Activated T-cell treated with anti-CD3 and anti-CD28 coated beads, Interleukin-2, amount 50 U/mL, for 48 hours (primary cell): ENCODE results near the gene SMKR1.
"Not testable (repeated sequence)": the region's sequence is repeated elsewhere in the genome, so short reads cannot be mapped to it uniquely, and the experiment has no call there.

Experiments used
- DNase-seq, 2 experiments: peaks; one replicate each; pipeline ENCODE4 v3.0.0-alpha.2; 2020

The SMKR1 gene

GRCh38 chr7:129501760-129502707 lies at the start of gene SMKR1:
Gene SMKR1, plus strand, starts transcription at chr7:129502531. Its CDS starts 294 bp downstream, at chr7:129502825.
- peak; percentile 87 to 90 for DNase-seq

DNA sequence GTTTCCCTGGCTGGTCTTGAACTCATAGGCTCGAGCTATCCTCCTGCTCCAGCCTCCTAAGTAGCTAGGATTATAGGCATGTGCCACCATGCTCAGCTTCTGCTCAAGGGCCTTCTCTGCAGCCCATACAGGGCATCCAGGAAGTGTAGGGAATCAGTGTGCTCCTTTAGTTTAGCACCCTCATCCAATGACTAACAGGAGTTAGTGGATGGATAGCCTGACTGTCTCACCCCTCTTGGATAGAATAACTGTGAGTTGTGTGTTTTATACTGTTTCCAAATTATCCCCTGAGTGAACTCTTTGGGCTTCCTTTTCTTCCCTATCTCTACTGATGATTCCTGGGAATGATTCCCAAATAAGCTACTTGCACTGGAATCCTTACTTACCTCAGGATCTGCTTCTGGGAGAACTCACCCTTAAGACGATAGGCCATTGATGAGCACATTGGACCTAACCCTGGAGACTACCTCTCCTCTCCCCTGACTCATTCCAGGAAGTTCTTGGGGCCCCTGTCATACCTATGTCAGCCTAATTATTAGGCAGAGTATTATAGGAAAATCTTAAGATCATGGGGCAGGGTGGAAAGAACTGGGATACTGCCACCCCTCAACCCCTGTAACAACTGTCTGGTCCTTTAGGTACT lies 49.6 kb upstream of the SMKR1 start:
- DNase-seq, result no peak

DNA sequence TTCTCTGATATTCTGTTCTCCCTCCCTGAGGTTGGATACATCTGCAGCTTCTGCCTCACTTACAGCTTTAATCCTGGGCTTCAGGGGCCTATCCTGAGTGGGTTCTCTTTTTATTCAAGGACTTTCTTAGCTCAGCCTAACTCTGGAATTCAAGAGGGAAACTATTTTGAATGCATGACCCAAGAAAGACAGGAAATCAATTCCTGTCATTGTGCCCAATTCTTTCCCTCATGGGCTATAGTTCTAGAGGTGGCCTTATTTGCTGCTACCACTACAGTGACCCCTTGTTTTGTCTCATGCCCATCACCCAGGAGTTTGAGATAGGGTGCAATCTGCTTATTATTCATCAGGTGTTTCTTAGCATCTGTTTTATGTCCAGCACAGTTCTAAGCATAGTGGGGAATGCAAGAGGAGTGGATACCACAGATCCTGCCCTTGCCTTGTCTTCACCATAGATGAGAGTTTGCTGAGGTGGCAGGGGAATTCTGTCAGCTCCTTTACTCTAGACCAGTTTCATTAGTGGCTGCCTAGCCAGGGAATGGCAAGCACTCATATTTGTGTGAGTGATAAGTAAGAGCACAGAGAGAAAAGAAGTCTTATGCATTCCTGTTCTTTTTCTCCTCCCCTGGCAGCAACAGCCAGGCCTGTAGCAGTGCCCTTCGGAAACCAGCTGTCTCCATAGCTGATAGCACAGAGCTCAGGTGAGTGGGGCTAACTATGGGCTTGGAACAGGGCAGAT lies 48.7 kb upstream of the SMKR1 start:
- no peak for DNase-seq

DNA sequence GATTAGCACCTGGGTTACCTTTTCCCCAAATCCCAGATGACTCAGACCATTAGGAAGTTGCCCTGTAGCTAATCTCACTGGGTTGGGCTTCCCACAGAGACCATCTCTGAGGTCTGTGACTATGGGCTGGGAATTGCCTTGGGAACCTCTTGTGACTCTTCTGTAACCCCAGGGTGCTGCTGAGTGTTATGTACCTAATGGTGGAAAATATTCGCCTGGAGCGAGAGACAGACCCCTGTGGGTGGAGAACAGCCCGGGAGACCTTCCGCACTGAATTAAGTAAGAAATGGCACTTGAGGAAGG lies 48.1 kb upstream of the SMKR1 start:
- DNase-seq, result no peak

DNA sequence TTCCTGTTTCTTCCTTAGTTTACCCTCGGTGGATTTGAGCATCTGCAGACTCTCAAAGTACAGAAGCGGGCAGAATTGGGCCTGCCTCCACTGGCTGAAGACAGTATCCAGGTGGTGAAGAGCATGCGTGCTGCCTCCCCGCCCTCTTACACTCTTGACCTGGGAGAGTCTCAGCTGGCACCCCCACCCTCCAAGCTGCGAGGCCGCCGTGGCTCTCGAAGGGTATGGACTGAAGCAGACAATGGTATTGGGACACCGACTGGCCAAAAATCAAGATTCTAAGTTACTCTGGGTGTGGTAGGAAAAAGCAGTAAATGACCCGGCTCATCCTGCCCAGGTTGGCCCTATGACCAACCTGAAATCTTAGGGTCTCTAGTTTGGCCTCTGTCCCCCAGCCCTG lies 45.9 kb upstream of the SMKR1 start:
- no peak for DNase-seq

DNA sequence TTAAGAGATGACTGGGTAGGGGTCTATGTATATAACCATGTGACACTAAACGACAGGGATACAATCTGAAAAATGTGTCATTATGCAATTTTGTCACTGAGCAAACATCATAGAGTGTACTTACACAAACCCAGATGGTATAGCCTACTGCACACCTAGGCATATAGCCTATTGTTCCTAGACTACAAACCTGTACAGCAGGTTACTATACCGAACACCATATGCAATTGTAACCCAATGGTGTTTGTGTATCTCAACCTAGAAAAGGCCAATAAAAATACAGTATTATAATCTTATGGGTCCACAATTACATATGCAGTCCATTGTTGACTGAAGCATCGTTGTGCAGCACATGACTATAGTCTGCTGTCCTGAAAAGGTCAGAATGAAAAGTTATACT lies 45.2 kb upstream of the SMKR1 start:
- DNase-seq, result no peak

DNA sequence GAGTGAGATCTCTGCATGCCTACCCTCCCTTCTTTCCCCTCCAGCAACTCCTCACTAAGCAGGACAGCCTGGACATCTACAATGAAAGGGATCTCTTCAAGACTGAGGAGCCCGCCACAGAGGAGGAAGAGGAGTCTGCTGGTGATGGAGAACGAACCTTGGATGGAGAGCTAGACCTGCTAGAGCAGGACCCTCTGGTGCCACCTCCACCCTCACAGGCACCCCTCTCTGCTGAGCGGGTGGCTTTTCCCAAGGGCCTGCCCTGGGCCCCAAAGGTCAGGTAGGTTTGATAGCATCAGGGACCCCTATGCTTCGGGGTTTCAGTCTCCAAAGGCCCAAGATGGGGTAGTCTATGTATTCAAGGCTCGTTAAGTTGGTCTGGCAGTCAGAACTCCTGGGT lies 44.2 kb upstream of the SMKR1 start:
- DNase-seq, result no peak

DNA sequence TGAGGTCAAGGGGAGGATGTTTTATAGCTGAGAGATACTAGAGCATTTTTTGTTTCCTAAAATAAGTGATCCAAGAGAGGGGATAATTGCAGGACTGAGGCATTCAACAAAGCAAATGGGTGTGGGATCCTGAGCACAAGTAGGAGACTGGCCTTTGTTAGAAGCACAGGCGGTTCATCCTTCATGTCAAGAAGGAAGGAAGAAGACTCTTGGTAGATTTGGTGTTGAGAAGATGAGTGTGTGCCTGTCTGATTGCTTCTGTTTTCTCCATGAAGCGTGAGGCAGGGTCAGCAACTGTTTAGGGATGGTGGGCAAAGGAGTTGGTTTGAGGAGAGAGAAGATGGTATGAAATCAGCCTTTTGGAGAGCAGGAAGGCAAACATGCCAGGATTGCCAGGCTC lies 40.5 kb upstream of the SMKR1 start:
- DNase-seq, result no peak

- DNase-seq, result no peak
Measured at GRCh38 chr7:129462420-129462819, 39.9 kb upstream of the SMKR1 start.

- DNase-seq, result no peak
Measured at GRCh38 chr7:129464194-129464593, 38.1 kb upstream of the SMKR1 start.

- no peak for DNase-seq
Measured at GRCh38 chr7:129465080-129465479, 37.3 kb upstream of the SMKR1 start.

DNA sequence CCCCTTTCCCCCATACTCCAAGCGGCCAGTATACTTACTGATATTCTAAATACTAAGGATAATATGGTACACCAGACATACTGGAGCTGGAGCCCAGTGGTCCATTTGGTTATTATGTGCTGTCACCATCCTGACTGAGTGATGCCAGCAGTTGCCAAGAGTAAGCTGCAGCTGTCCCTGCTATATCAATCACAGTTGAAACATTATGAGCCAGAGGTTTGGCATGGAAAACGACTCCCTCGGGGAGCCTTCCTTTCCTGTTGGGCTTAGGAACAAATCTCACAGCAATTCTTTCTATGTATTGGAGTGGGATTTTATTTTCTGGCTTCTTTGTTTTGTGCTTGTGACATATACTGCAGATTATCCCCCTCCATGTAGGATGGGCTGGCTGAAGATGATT lies 35.5 kb upstream of the SMKR1 start:
- DNase-seq, result no peak

- no peak for DNase-seq
Measured at GRCh38 chr7:129468087-129468486, 34.2 kb upstream of the SMKR1 start.

DNA sequence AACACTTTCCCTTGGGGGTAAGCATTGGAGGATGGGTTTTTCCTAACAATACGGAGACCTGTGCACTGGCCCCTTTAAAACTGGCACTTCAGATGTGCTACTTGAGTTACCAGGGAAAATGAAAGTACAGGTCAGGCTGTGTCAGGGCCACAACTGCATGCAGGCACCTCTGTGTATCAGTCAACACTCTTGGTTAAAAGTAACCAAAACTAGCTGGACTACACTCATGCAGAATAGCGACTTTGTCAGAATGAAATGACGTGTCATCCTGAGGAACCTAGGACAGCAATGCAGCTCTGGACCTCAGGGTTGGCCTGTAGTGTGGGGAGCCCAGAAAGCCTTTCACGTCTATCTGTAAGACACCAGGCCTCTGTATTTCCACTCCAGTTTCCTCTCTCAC lies 33.8 kb upstream of the SMKR1 start:
- no peak for DNase-seq

- no peak for DNase-seq
Measured at GRCh38 chr7:129469930-129470329, 32.4 kb upstream of the SMKR1 start.

DNA sequence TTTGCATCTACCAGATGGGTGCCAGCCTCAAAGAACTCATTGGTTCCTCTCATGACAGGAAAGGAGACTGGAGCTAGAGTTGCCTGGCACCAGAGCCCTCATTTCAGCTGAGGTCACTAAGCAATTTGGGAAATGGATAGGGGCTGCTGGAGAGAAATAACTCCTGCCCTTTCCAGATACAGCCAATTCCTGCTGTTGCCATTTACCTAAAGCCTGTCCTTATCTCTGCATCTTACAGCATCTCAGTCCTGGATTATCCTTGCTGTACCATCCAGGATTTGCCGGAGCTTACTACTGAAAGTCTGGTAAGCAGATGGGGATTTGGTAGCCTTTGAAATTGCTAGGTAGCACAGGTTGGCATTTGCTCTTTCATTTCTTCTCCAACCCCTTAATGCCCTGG lies 31.9 kb upstream of the SMKR1 start:
- DNase-seq, result no peak

GRCh38 chr7:129471402-129471827 lies 30.9 kb upstream of the SMKR1 start:
- no peak for DNase-seq

DNA sequence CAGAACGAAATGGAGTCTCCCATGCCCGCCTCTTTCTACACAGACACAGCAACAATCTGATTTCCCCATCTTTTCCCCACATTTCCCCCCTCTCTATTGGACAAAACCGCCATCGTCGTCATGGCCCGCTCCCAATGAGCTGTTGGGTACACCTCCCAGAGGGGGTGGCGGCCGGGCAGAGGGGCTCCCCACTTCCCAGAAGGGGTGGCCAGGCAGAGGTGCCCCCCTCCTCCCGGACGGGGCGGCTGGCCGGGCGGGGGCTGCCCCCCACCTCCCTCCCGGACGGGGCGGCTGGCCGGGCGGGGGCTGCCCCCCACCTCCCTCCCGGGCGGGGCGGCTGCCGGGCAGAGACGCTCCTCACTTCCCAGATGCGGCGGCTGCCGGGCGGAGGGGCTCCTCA lies 26.4 kb upstream of the SMKR1 start:
- not testable (repeated sequence) for DNase-seq

DNA sequence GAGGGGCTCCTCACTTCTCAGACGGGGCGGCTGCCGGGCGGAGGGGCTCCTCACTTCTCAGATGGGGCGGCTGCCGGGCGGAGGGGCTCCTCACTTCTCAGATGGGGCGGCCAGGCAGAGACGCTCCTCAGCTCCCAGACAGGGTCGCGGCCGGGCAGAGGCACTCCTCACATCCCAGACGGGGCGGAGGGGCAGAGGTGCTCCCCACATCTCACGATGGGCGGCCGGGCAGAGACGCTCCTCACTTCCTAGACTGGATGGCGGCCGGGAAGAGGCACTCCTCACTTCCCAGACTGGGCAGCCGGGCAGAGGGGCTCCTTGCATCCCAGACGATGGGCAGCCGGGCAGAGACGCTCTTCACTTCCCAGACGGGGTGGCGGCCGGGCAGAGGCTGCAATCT lies 25.9 kb upstream of the SMKR1 start:
- DNase-seq, result not testable (repeated sequence)

GRCh38 chr7:129479831-129480230 lies 22.5 kb upstream of the SMKR1 start:
- no peak for DNase-seq

DNA sequence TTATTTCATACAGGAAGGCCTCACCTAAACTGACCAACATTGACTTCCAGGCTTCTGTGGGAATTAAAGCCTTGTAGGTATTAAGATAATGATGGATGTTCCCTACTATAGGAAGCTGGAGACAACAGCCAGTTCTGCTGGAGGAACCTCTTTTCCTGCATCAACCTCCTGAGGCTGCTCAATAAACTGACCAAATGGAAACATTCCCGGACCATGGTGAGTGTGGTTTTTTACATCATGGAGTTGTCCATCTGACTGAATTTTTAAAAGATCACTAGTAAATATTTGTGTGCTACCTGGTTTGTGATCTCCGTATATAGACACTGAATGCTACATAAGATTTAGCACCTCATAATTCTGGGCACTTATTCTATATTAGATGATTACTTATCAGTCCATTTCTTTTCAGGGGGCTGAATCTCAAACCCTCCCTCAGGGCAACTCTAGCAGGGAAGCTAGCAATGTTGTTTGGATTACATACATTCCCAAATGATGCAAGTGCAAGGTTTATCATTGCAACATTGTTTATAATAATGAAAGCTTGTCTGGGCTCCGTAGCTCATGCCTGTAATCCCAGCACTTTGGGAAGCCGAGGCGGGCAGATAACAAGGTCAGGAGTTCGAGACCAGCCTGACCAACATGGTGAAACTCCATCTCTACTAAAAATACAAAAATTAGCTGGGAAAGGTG lies 21.5 kb upstream of the SMKR1 start:
- no peak for DNase-seq

GRCh38 chr7:129481376-129481775 lies 21.0 kb upstream of the SMKR1 start:
- DNase-seq, result not testable (repeated sequence)

DNA sequence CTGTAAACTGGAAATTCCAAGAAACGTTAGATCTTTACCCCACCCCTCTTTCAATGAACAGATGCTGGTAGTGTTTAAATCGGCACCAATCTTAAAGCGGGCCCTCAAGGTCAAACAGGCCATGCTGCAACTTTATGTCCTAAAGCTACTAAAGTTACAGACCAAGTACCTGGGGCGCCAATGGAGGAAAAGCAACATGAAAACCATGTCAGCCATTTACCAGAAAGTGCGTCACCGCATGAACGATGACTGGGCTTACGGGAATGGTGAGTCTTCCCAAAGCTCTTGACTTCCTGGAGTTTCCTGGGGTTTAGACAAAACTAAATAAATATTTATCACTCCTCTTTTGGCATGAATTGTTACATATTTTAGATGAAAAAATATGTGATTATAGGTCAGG lies 19.6 kb upstream of the SMKR1 start:
- no peak for DNase-seq
